T-helper 2 cell treated with Interferon-gamma antibody and Interleukin-4, amounts not matched to agents 100 ng/mL and 5 ng/mL, for 36 hours (primary cell): ENCODE measurements around the gene SCN2A. TPM values are rescaled to one million over a fixed set of nuclear protein-coding genes. Genes with fewer than 3 reads are reported as not detected.
"Not testable (repeated sequence)": the region's sequence is repeated elsewhere in the genome, so short reads cannot be mapped to it uniquely, and the experiment has no call there.

Experiments
- intact Hi-C: fragments of 100-400 bp; cut with micrococcal nuclease; formaldehyde crosslinking; loops from one replicate; pipeline ENCODE4 v1.15.1; 2023
- total RNA-seq: library from RNA; stranded (reverse); gene quantifications from 2 replicates; pipeline ENCODE4 v1.2.3, GENCODE V29; 2022

The SCN2A gene
- total RNA-seq, 1 donor from 2014 or later, result 0.30 TPM

GRCh38 chr2:165248238-165248637 is 9.0 kb downstream of the SCN2A start:
- intact Hi-C loops, result loop anchor here (10.0 kb wide), 1 partner anchor 157 kb away; no protein-coding TSS in a partner anchor

- intact Hi-C loops, result no loop called here
These were observed 12.2 kb downstream of the SCN2A start for GRCh38 chr2:165251366-165251765.

- intact Hi-C loops, result no loop called here
These were observed 14.0 kb downstream of the SCN2A start for GRCh38 chr2:165253178-165253577.

- intact Hi-C loops, result no loop called here
These were observed 17.4 kb downstream of the SCN2A start for GRCh38 chr2:165256618-165257017.

- intact Hi-C loops, result not testable (repeated sequence)
These were observed 21.1 kb downstream of the SCN2A start for GRCh38 chr2:165260347-165260746.

- intact Hi-C loops, result no loop called here
These were observed 29.5 kb downstream of the SCN2A start for GRCh38 chr2:165268754-165269153.

GRCh38 chr2:165273176-165273575 is 34.0 kb downstream of the SCN2A start:
- intact Hi-C loops, result no loop called here

GRCh38 chr2:165274698-165275097 is 35.5 kb downstream of the SCN2A start:
- intact Hi-C loops, result no loop called here

- intact Hi-C loops, result no loop called here
These were observed 36.7 kb downstream of the SCN2A start for GRCh38 chr2:165275932-165276331.

GRCh38 chr2:165277295-165277694 is 38.1 kb downstream of the SCN2A start:
- intact Hi-C loops, result no loop called here

- intact Hi-C loops, result no loop called here
These were observed 38.8 kb downstream of the SCN2A start for GRCh38 chr2:165277860-165278656.

GRCh38 chr2:165280356-165280755 is 41.1 kb downstream of the SCN2A start:
- intact Hi-C loops, result no loop called here

- intact Hi-C loops, result no loop called here
These were observed 42.2 kb downstream of the SCN2A start for GRCh38 chr2:165281387-165281786.

GRCh38 chr2:165283342-165283741 is 44.1 kb downstream of the SCN2A start:
- intact Hi-C loops, result no loop called here

- intact Hi-C loops, result no loop called here
These were observed 48.0 kb downstream of the SCN2A start for GRCh38 chr2:165287094-165287778.

GRCh38 chr2:165289069-165289468 is 49.9 kb downstream of the SCN2A start:
- intact Hi-C loops, result no loop called here

- intact Hi-C loops, result loop anchor here (1.0 to 5.0 kb wide), 6 partner anchors 54 to 659 kb away; partner anchors contain the start of genes GALNT3, SCN2A and TTC21B
These were observed 54.5 kb downstream of the SCN2A start for GRCh38 chr2:165293440-165294420.

- intact Hi-C loops, result loop anchor here (5.0 kb wide), 2 partner anchors 497 to 657 kb away; partner anchors contain the start of genes GALNT3 and TTC21B
These were observed 55.7 kb downstream of the SCN2A start for GRCh38 chr2:165294912-165295311.

GRCh38 chr2:165295643-165296042 is 56.4 kb downstream of the SCN2A start:
- intact Hi-C loops, result no loop called here

GRCh38 chr2:165305391-165306096 is 66.3 kb downstream of the SCN2A start:
- intact Hi-C loops, result no loop called here

- intact Hi-C loops, result no loop called here
These were observed 68.1 kb downstream of the SCN2A start for GRCh38 chr2:165307317-165307716.
